MCF 10A (cell line): ENCODE measurements around the gene LENG9. TPM values are rescaled to one million over a fixed set of nuclear protein-coding genes. Genes with fewer than 3 reads are reported as not detected.

Experiments used
- BruUV-seq: library from RNA; stranded (reverse); fragments of 400-500 nt; replicated peaks from 2 replicates; lab custom pipeline; 2021; lab: Mats Ljungman, UMichigan
- CTCF ChIA-PET: fragments of 300-600 bp; sonication (Branson Sonifier 250); formaldehyde crosslinking; extraction: SDS; loops from one replicate; lab custom pipeline; 2021; ENCODE audit warnings: antibody characterized with exemption, inconsistent platforms; lab: Yijun Ruan, JAX
- POLR2A ChIA-PET: fragments of 300-600, 350-650 bp; sonication (Branson Sonifier 250); formaldehyde crosslinking; extraction: SDS; loops from one replicate; lab custom pipeline; 2020; ENCODE audit warnings: antibody characterized with exemption, inconsistent platforms; lab: Yijun Ruan, JAX
- DNase-seq: peaks from one replicate; pipeline ENCODE4 v3.0.0-alpha.2; 2018; ENCODE audit not compliant: unreplicated experiment
- H3K27ac Mint-ChIP-seq: one replicate; pipeline ENCODE4 v1.8.0; 2022; ENCODE audit warnings: mild to moderate bottlenecking, low read depth, mixed read lengths; ENCODE audit not compliant: unreplicated experiment
- H3K27me3 Mint-ChIP-seq: one replicate; pipeline ENCODE4 v1.8.0; 2022; ENCODE audit warnings: mixed read lengths; ENCODE audit not compliant: insufficient read depth, unreplicated experiment
- H3K36me3 Mint-ChIP-seq: one replicate; pipeline ENCODE4 v1.8.0; 2022; ENCODE audit warnings: mild to moderate bottlenecking, moderate library complexity, mixed read lengths; ENCODE audit not compliant: insufficient read depth, unreplicated experiment
- H3K4me1 Mint-ChIP-seq: one replicate; pipeline ENCODE4 v1.8.0; 2022; ENCODE audit warnings: mixed read lengths; ENCODE audit not compliant: insufficient read depth, unreplicated experiment
- H3K4me3 Mint-ChIP-seq: one replicate; pipeline ENCODE4 v1.8.0; 2022; ENCODE audit warnings: mild to moderate bottlenecking, moderate library complexity, mixed read lengths; ENCODE audit not compliant: unreplicated experiment
- H3K9me3 Mint-ChIP-seq: one replicate; pipeline ENCODE4 v1.8.0; 2022; ENCODE audit warnings: mixed read lengths; ENCODE audit not compliant: unreplicated experiment
- CTCF ChIP-seq: fragments of 200-600 bp; IDR thresholded peaks from one replicate; pipeline ENCODE4 v1.8.0; 2022; ENCODE audit warnings: antibody characterized with exemption, mild to moderate bottlenecking; ENCODE audit not compliant: unreplicated experiment
- intact Hi-C: fragments of 100-400 bp; cut with micrococcal nuclease; formaldehyde crosslinking; loops from 2 replicates; pipeline ENCODE4 v1.14.1; 2022
- total RNA-seq: library from RNA; stranded (reverse); gene quantifications from 2 replicates; pipeline ENCODE4 v1.2.3, GENCODE V29; 2022

The LENG9 gene
- total RNA-seq, 1 experiment from 2014 or later: 9.3 TPM

- TF ChIP-seq CTCF: no peak
- H3K27me3 Mint-ChIP-seq: no peaks in the 10 kb centered on the region
- no peaks in the 10 kb centered on the region for H3K9me3 Mint-ChIP-seq
- POLR2A ChIA-PET: interaction anchor here (2.0 to 6.8 kb wide), 2 partner anchors 9 to 12 kb away, joined by 4 to 157 read pairs; partner anchors contain the start of gene LENG8
- BruUV-seq: TSS peak; percentile 9
- DNase-seq: no peak
- H3K4me3 Mint-ChIP-seq: peak overlapping the region; percentile 84
- H3K27ac Mint-ChIP-seq: peak overlapping the region; percentile 27
- intact Hi-C loops: loop anchor here (5.0 kb wide), 1 partner anchor 1681 kb away; the partner anchor contains the start of gene ZNF444
- CTCF ChIA-PET: no interaction called here
- peaks cover 16% of the 10 kb centered on the region for H3K4me1 Mint-ChIP-seq
- peaks cover 67% of the 10 kb centered on the region for H3K36me3 Mint-ChIP-seq
Observed at GRCh38 chr19:54461210-54461609, 2.4 kb downstream of the LENG9 start.

- no peaks in the 10 kb centered on the region for H3K27me3 Mint-ChIP-seq
- peaks cover 16% of the 10 kb centered on the region for H3K4me1 Mint-ChIP-seq
- intact Hi-C loops: loop anchor here (5.0 kb wide), 1 partner anchor 1682 kb away; the partner anchor contains the start of gene ZNF444
- no peak overlapping the region for H3K4me3 Mint-ChIP-seq
- BruUV-seq: no TSS peak
- TF ChIP-seq CTCF: no peak
- no peak for DNase-seq
- H3K9me3 Mint-ChIP-seq: no peaks in the 10 kb centered on the region
- ChIA-PET POLR2A (interaction anchor here (2.0 to 6.8 kb wide), 2 partner anchors 8 to 11 kb away, joined by 4 to 157 read pairs; partner anchors contain the start of gene LENG8), CTCF (no interaction called here)
- H3K27ac Mint-ChIP-seq: no peak overlapping the region
- peaks cover 75% of the 10 kb centered on the region for H3K36me3 Mint-ChIP-seq
Observed at GRCh38 chr19:54460230-54461005, 3.2 kb downstream of the LENG9 start.

- ChIA-PET CTCF (interaction anchor here (1.0 kb wide), 1 partner anchor 9 kb away, joined by 3 read pairs; no protein-coding TSS in a partner anchor), POLR2A (interaction anchor here (6.8 kb wide), 1 partner anchor 10 kb away, joined by 157 read pairs; the partner anchor contains the start of gene LENG8)
- H3K4me1 Mint-ChIP-seq: peaks cover 16% of the 10 kb centered on the region
- H3K36me3 Mint-ChIP-seq: peaks cover 84% of the 10 kb centered on the region
- H3K27ac Mint-ChIP-seq: no peak overlapping the region
- no peak for TF ChIP-seq CTCF
- H3K27me3 Mint-ChIP-seq: no peaks in the 10 kb centered on the region
- H3K4me3 Mint-ChIP-seq: peak overlapping the region; percentile 56
- H3K9me3 Mint-ChIP-seq: no peaks in the 10 kb centered on the region
- BruUV-seq: no TSS peak
- DNase-seq: no peak
- intact Hi-C loops: loop anchor here (5.0 kb wide), 1 partner anchor 1683 kb away; the partner anchor contains the start of gene ZNF444
Observed at GRCh38 chr19:54459282-54460229, 4.0 kb downstream of the LENG9 start.
